CD4-positive, alpha-beta T cell (primary cell): ENCODE results near the gene VCAN. TPM values are rescaled to one million over a fixed set of nuclear protein-coding genes. Genes with fewer than 3 reads are reported as not detected.

Source experiments
- ATAC-seq: fragments of 200-7000 bp; cut with Tn5 transposase; one replicate; pipeline ENCODE4 v1.10.0; 2022; ENCODE audit warnings: mild to moderate bottlenecking; ENCODE audit not compliant: poor library complexity
- CTCF ChIA-PET: fragments of 350-600 bp; sonication (Branson Sonifier 250); formaldehyde crosslinking; loops from one replicate; lab custom pipeline; 2021; ENCODE audit warnings: antibody characterized with exemption, inconsistent platforms; lab: Charles Lee
- POLR2A ChIA-PET: fragments of 350-600 bp; sonication (Branson Sonifier 250); formaldehyde crosslinking; loops from one replicate; lab custom pipeline; 2021; ENCODE audit warnings: antibody characterized with exemption, inconsistent platforms; lab: Charles Lee
- DNase-seq, 14 experiments: peaks; one replicate each; pipeline ENCODE4 v3.0.0-alpha.2; 2013 to 2020; ENCODE audit warnings: mixed read lengths in 2 of 14
- H3K27ac ChIP-seq, 2 donors: one replicate each; pipeline versions ENCODE4 v1.5.1 to v1.7.0; 2013; ENCODE audit warnings: low read length in 2 of 2, low read depth in 1 of 2, mild to moderate bottlenecking in 1 of 2
- H3K27me3 ChIP-seq, 2 experiments: 1 replicate in 1 of 2; 2 replicates in 1 of 2; pipeline versions ENCODE4 v1.6.1 to v1.7.0; 2013; ENCODE audit warnings: low read length in 2 of 2, control low read depth in 1 of 2, mild to moderate bottlenecking in 1 of 2, moderate library complexity in 1 of 2; ENCODE audit not compliant: insufficient read depth in 2 of 2, control insufficient read depth in 1 of 2
- H3K36me3 ChIP-seq: one replicate; pipeline ENCODE4 v1.6.1; 2013; ENCODE audit warnings: low read length, control low read depth; ENCODE audit not compliant: insufficient read depth
- H3K4me1 ChIP-seq: one replicate; pipeline ENCODE4 v1.6.1; 2013; ENCODE audit warnings: low read length, control low read depth; ENCODE audit not compliant: insufficient read depth
- H3K4me3 ChIP-seq: one replicate; pipeline ENCODE4 v1.5.1; 2013; ENCODE audit warnings: mild to moderate bottlenecking, low read length, moderate library complexity
- H3K9me3 ChIP-seq, 2 experiments: 1 replicate in 1 of 2; 2 replicates in 1 of 2; pipeline versions ENCODE4 v1.6.1 to v1.7.0; 2013; ENCODE audit warnings: low read length in 2 of 2, mild to moderate bottlenecking in 2 of 2, control low read depth in 1 of 2, moderate library complexity in 1 of 2; ENCODE audit not compliant: control insufficient read depth in 1 of 2, insufficient read depth in 1 of 2
- H3K27ac Mint-ChIP-seq: one replicate; pipeline ENCODE4 v1.8.0; 2020; ENCODE audit warnings: mixed read lengths
- H3K27me3 Mint-ChIP-seq: one replicate; pipeline ENCODE4 v1.8.0; 2021; ENCODE audit warnings: mixed read lengths
- H3K36me3 Mint-ChIP-seq: one replicate; pipeline ENCODE4 v1.8.0; 2021; ENCODE audit warnings: low read depth, mixed read lengths
- H3K4me1 Mint-ChIP-seq: one replicate; pipeline ENCODE4 v1.8.0; 2021; ENCODE audit warnings: low read depth, mixed read lengths
- H3K4me3 Mint-ChIP-seq: one replicate; pipeline ENCODE4 v1.8.0; 2020; ENCODE audit warnings: mild to moderate bottlenecking, mixed read lengths
- H3K9me3 Mint-ChIP-seq: one replicate; pipeline ENCODE4 v1.8.0; 2020; ENCODE audit warnings: mixed read lengths
- intact Hi-C, 2 experiments: fragments of 100-400 bp; cut with DNase I in 1 of 2; cut with micrococcal nuclease in 1 of 2; formaldehyde crosslinking; loops; one replicate each; pipeline versions ENCODE4 v1.15.1 to v1.9.0; 2023 to 2025; cut with DNase I, micrococcal nuclease
- total RNA-seq, 174 experiments: library from RNA in 2 of 174; stranded (reverse) in 2 of 174; gene quantifications; one replicate each; pipeline ENCODE4 v1.2.3 and lab custom pipeline; 2021 to 2026
- TF ChIP-seq, protein P1 (sequence below): fragments of 200-600 bp; IDR thresholded peaks from one replicate; pipeline ENCODE4 v1.8.0; 2022; ENCODE audit warnings: antibody characterized with exemption, mild to moderate bottlenecking

The VCAN gene
- total RNA-seq, 2 experiments from 2014 or later: 6.4 to 7.1 TPM

DNA sequence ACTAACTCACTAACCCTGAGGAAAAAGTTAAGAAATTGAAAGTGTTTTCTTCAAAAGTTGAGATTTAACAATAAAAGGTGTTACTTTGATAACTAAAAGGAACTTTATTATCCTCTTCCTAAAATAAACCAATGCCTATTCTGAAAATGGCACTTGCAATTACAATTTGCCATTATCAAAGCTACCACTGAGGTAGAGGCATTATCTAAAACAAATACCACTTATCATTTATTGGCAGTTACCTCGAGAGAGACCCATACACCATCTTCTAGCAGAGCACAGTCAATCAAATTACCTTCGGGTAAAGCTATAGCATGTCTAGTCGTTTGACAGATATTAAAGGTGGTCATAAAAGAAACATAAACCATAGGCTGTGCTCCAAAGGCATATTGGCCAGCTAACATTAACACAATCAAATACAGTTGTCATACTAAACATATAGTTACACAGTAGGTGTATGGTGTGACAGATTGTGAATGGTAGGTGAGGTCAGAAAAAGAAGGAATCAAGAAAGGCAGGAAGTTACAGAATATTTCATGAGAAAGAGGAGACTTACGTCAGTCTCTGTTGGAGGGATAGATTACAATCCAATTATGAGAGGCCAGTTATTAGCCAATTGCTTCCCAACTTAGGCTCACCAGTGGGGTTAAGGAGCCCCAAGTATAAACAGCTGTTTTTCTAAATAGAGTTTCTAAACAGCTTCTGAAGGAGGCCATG lies 56.3 kb downstream of the VCAN start:
- Histone ChIP-seq H3K9me3 (no peaks in the 10 kb centered on the region), H3K4me3 (no peak overlapping the region), H3K36me3 (no peaks in the 10 kb centered on the region), H3K27me3 (no peaks in the 10 kb centered on the region), H3K4me1 (no peaks in the 10 kb centered on the region), H3K27ac (no peak overlapping the region)
- POLR2A ChIA-PET: no interaction called here
- no peaks in the 10 kb centered on the region for H3K9me3 Mint-ChIP-seq
- TF ChIP-seq, protein P1, sequence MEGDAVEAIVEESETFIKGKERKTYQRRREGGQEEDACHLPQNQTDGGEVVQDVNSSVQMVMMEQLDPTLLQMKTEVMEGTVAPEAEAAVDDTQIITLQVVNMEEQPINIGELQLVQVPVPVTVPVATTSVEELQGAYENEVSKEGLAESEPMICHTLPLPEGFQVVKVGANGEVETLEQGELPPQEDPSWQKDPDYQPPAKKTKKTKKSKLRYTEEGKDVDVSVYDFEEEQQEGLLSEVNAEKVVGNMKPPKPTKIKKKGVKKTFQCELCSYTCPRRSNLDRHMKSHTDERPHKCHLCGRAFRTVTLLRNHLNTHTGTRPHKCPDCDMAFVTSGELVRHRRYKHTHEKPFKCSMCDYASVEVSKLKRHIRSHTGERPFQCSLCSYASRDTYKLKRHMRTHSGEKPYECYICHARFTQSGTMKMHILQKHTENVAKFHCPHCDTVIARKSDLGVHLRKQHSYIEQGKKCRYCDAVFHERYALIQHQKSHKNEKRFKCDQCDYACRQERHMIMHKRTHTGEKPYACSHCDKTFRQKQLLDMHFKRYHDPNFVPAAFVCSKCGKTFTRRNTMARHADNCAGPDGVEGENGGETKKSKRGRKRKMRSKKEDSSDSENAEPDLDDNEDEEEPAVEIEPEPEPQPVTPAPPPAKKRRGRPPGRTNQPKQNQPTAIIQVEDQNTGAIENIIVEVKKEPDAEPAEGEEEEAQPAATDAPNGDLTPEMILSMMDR: no peak
- intact Hi-C loops: no loop called here
- ATAC-seq (no peak), DNase-seq (no peak)
- no peaks in the 10 kb centered on the region for H3K36me3 Mint-ChIP-seq
- H3K4me1 Mint-ChIP-seq: no peaks in the 10 kb centered on the region
- CTCF ChIA-PET: no interaction called here
- peaks cover 22% of the 10 kb centered on the region for H3K27me3 Mint-ChIP-seq
- no peak overlapping the region for H3K4me3 Mint-ChIP-seq
- H3K27ac Mint-ChIP-seq: no peak overlapping the region

DNA sequence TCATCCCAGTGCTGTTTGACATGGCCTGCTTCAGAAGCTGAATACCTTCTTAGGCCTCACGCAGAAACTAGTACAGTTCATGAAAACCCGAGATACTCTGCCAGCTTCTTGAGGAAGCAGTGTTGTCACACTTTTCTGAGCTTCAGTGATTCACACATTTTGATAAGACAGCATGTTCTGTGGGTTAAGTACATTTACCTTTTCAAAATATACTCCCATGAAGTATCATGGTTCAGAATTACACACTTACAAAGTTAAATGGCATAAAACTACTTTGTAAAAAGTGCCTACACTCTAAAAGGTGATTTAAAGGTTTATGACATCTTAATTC lies 56.9 kb downstream of the VCAN start:
- Mint-ChIP-seq H3K9me3 (no peaks in the 10 kb centered on the region), H3K4me3 (no peak overlapping the region), H3K27me3 (peaks cover 22% of the 10 kb centered on the region), H3K4me1 (no peaks in the 10 kb centered on the region), H3K36me3 (no peaks in the 10 kb centered on the region), H3K27ac (no peak overlapping the region)
- H3K4me3 ChIP-seq: no peak overlapping the region
- no peaks in the 10 kb centered on the region for H3K27me3 ChIP-seq
- intact Hi-C loops: no loop called here
- ATAC-seq (no peak), DNase-seq (no peak)
- no peak overlapping the region for H3K27ac ChIP-seq
- POLR2A ChIA-PET: no interaction called here
- CTCF ChIA-PET: no interaction called here
- no peaks in the 10 kb centered on the region for H3K4me1 ChIP-seq
- TF ChIP-seq, protein P1: no peak
- H3K36me3 ChIP-seq: no peaks in the 10 kb centered on the region
- no peaks in the 10 kb centered on the region for H3K9me3 ChIP-seq

DNA sequence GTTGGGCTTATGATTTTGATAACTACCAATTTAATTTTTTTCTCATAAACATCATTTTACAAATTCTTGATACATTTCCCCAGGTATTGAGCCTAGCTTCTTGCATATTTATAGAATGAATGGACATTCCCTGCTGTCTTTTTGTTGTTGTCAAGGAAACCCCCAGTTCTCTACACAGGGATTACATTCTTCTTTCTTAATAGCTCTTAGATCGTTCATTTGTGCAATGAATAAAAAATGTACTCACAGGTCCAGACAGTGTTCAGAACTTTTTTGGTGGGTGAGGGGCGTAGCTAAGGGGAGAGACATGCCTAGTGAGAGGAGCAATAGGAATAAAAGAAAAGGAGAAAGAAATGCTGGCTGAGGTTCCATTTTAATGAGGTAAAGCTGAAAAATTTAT lies 58.6 kb downstream of the VCAN start:
- H3K9me3 ChIP-seq: no peaks in the 10 kb centered on the region
- Mint-ChIP-seq H3K36me3 (no peaks in the 10 kb centered on the region), H3K27me3 (peaks cover 18% of the 10 kb centered on the region), H3K9me3 (no peaks in the 10 kb centered on the region), H3K27ac (no peak overlapping the region), H3K4me1 (no peaks in the 10 kb centered on the region), H3K4me3 (no peak overlapping the region)
- no peaks in the 10 kb centered on the region for H3K36me3 ChIP-seq
- DNase-seq: no peak
- intact Hi-C loops: no loop called here
- no peaks in the 10 kb centered on the region for H3K4me1 ChIP-seq
- ATAC-seq: no peak
- no peak overlapping the region for H3K4me3 ChIP-seq
- ChIA-PET POLR2A (no interaction called here), CTCF (no interaction called here)
- no peak overlapping the region for H3K27ac ChIP-seq
- no peaks in the 10 kb centered on the region for H3K27me3 ChIP-seq
- TF ChIP-seq, protein P1: no peak
